Measurements from ENCODE around the gene RALGAPA2. TPM values are rescaled to one million over a fixed set of nuclear protein-coding genes. Genes with fewer than 3 reads are reported as not detected.

RALGAPA2 gene
- total RNA-seq, 2 donors from 2014 or later, result 27.8 to 28.5 TPM

- Histone ChIP-seq H3K4me1 (peaks cover 0 to 46% of the 10 kb centered on the region in 2 donors), H3K27ac (peak overlapping the region in 1 of 2 donors; percentile 2), H3K9me3 (no peaks in the 10 kb centered on the region), H3K36me3 (no peaks in the 10 kb centered on the region), H3K4me3 (no peak overlapping the region), H3K27me3 (no peaks in the 10 kb centered on the region)
- TF ChIP-seq CTCF (IDR thresholded peaks at IDR 0.05), result no peak
- no peak for DNase-seq (ENCODE audit: low spot score)
Measured at GRCh38 chr20:20741087-20742045, 28.9 kb upstream of the RALGAPA2 start.

- H3K27me3 ChIP-seq, result no peaks in the 10 kb centered on the region
- no peak for TF ChIP-seq CTCF (IDR thresholded peaks at IDR 0.05)
- peaks cover 0 to 46% of the 10 kb centered on the region in 2 donors for H3K4me1 ChIP-seq
- H3K27ac ChIP-seq, result no peak overlapping the region
- H3K4me3 ChIP-seq, result no peak overlapping the region
- H3K36me3 ChIP-seq, result no peaks in the 10 kb centered on the region
- H3K9me3 ChIP-seq, result no peaks in the 10 kb centered on the region
- DNase-seq (ENCODE audit: low spot score), result no peak
Measured at GRCh38 chr20:20740541-20740940, 28.1 kb upstream of the RALGAPA2 start.

- no peak for TF ChIP-seq CTCF (IDR thresholded peaks at IDR 0.05)
- H3K27ac ChIP-seq, result no peak overlapping the region
- H3K27me3 ChIP-seq, result no peaks in the 10 kb centered on the region
- H3K4me3 ChIP-seq, result no peak overlapping the region
- DNase-seq (ENCODE audit: low spot score), result peak; percentile 55
- no peaks in the 10 kb centered on the region for H3K36me3 ChIP-seq
- H3K4me1 ChIP-seq, result peaks cover 0 to 43% of the 10 kb centered on the region in 2 donors
- H3K9me3 ChIP-seq, result no peaks in the 10 kb centered on the region
Measured at GRCh38 chr20:20737158-20737557, 24.7 kb upstream of the RALGAPA2 start.

- Histone ChIP-seq H3K27ac (no peak overlapping the region), H3K4me3 (no peak overlapping the region), H3K9me3 (no peaks in the 10 kb centered on the region), H3K4me1 (peaks cover 0 to 45% of the 10 kb centered on the region in 2 donors), H3K27me3 (no peaks in the 10 kb centered on the region), H3K36me3 (no peaks in the 10 kb centered on the region)
- DNase-seq (ENCODE audit: low spot score), result no peak
- TF ChIP-seq CTCF (IDR thresholded peaks at IDR 0.05), result no peak
Measured at GRCh38 chr20:20736303-20736702, 23.9 kb upstream of the RALGAPA2 start.

GRCh38 chr20:20734475-20734948 lies 22.1 kb upstream of the RALGAPA2 start:
- Histone ChIP-seq H3K4me1 (peaks cover 0 to 44% of the 10 kb centered on the region in 2 donors), H3K27ac (peak overlapping the region in 1 of 2 donors; percentile 70), H3K36me3 (no peaks in the 10 kb centered on the region), H3K4me3 (no peak overlapping the region), H3K9me3 (no peaks in the 10 kb centered on the region), H3K27me3 (no peaks in the 10 kb centered on the region)
- no peak for TF ChIP-seq CTCF (IDR thresholded peaks at IDR 0.05)
- peak; percentile 21 for DNase-seq (ENCODE audit: low spot score)

All from right atrium auricular region (tissue), 2 donors.